ENCODE data around the gene FMN1. TPM values are rescaled to one million over a fixed set of nuclear protein-coding genes. Genes with fewer than 3 reads are reported as not detected.

The FMN1 gene
- total RNA-seq, 1 donor from 2014 or later: 4.6 TPM

GRCh38 chr15:33154351-33155166, 40.0 kb downstream of the FMN1 start:
- ATAC-seq: no peak

GRCh38 chr15:33153548-33153947, 41.0 kb downstream of the FMN1 start:
- no peak for ATAC-seq

DNA sequence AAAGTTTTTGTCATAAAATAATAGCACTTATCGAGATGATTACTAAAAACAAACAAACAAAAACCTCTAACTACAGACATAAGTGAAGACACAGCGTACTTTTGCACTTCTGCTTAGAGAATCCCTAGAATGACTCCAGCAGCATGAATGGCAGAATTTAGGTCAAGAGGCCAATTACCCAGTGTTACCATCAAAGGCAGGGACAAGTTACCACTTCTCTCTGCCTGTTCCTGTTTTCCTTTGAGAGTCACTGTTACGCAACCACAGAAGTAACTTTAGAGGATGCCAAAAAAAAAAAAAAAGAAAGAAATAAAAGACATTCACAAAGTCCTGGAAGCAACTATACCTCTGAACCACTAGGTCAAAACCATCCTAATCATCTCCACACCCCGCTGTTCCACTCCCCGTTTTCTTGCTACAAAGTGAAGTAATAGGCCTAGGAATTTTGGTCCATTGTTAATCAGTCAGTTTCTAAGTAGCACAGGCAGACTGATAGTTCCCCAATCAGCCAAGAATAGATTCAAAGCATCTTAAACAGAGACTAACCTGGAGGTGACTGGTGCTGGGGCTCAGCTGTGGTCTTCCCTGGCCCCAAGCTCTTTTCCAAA, 41.9 kb downstream of the FMN1 start:
- peak; percentile 19 for ATAC-seq

DNA sequence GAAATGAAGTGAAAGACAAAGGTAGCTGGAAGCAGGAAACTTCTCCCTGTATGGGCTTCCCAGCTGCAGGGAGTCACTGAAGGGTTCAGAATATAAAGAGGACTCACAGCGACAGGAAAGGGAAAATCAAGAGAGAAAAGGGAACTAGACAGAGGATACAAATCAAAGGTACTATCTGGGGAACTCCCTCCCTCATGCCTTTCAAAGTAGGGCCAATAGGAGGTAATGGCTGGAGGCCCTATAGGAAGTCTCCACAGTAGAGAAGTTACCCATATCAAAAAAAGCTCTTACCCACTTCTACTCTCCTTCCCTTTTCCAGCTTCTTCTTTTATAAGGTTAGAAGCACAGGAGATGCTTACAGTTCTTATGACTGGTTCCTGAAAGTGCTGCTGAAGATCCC, 43.5 kb downstream of the FMN1 start:
- ATAC-seq: no peak

DNA sequence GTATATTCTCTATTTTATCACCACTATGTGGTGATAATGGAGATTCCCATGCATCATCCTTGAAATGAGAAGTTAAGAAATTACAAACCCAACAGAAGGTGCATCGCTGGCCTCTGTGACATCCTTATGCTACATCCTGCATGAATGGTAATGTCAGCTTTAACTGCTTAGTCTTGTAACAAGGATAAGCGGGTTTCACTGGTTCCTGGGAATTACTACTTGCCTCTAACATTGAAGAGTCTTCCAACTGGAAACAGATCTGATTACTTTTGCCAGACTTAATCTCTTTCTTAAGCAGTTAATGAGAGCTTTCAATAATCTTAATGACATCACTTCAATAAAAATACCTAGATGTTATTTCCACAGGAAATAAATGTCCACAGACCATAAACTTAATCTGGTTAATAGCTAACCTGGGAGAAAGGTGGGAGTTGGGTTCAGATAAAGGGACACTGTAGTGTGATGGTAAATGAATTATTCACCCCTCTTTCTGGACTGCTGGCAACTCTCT, 44.0 kb downstream of the FMN1 start:
- no peak for ATAC-seq

- no peak for ATAC-seq
These were observed 44.6 kb downstream of the FMN1 start for GRCh38 chr15:33149919-33150318.

GRCh38 chr15:33148129-33148751, 46.3 kb downstream of the FMN1 start:
- no peak for ATAC-seq

DNA sequence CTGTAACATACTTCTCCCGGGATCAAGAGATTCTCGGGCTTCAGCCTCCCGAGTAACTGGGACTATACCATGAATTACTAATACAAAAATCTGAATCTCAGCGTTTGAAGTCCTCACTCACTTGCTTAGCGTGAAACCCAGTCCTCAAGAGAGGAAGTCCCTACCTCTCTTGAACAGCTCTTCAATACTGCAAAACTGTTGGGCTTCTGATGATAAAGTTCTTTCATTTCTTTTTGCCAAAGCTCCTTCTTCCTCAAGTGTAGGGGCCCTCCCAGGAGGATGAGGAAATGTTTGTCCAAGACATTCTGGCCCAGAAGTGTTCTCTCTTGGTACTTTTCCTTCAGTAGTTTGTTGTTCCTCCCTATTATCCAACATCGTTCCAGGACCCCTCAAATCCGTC, 48.5 kb downstream of the FMN1 start:
- ATAC-seq: no peak

DNA sequence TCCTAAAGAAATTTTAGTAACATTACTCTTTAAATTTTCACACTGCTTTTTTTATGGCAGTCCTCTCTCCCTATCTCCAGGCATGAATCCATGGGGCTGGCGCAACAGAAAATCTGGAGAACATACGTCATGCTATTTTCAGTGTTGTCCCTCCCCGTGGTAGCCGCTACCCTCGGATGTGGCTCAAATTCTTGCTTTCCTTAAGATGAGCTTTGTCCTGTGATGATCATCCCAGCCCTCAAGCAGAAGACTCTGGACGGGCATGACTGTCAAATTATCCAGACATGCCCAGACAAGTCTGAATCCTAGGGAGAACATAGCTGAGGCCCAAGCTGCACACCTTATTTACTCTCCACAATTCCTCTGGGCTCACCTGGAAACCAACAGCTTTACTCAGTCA, 49.1 kb downstream of the FMN1 start:
- ATAC-seq: peak; percentile 88

DNA sequence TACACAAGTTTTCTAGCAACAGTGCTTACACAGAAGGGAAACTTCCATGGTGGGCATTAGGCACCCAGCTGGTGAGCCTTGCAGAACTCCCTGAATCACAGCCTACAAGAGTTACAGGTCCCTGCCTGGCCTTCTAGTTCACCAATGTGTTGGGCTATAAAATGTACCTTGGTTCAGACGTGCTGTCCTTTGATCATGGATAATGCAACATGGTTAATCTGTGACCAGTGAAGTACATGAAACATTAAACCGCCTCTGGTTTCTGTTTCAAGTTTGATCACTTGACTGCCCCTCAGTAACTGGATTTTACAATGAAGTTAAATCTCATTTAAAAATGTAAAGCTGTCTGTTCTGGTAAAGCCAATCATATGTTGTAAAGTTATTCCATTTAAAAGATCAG, 51.8 kb downstream of the FMN1 start:
- ATAC-seq: no peak

GRCh38 chr15:33138000-33138399, 56.5 kb downstream of the FMN1 start:
- ATAC-seq: no peak

GRCh38 chr15:33137101-33137500, 57.4 kb downstream of the FMN1 start:
- ATAC-seq: no peak

DNA sequence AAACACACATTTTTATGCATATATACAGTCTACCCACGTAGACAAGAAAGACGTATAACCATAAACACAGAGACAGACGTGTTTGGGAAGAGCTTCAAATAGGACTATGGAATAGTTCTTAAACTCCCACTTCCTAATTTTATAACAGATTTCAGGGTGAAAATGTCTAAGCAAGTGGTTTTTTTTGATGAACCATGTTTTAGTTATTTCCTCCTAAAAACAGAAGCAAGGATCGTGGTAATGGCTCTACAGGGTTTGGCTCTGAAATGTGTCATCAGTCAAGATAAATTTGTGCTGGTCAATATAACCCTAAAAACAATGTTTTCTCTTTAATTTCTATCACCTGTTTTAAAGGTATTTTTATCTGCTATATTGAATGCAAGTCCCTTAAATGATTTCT, 58.2 kb downstream of the FMN1 start:
- ATAC-seq: no peak

- ATAC-seq: no peak
These were observed 59.1 kb downstream of the FMN1 start for GRCh38 chr15:33135355-33135781.

DNA sequence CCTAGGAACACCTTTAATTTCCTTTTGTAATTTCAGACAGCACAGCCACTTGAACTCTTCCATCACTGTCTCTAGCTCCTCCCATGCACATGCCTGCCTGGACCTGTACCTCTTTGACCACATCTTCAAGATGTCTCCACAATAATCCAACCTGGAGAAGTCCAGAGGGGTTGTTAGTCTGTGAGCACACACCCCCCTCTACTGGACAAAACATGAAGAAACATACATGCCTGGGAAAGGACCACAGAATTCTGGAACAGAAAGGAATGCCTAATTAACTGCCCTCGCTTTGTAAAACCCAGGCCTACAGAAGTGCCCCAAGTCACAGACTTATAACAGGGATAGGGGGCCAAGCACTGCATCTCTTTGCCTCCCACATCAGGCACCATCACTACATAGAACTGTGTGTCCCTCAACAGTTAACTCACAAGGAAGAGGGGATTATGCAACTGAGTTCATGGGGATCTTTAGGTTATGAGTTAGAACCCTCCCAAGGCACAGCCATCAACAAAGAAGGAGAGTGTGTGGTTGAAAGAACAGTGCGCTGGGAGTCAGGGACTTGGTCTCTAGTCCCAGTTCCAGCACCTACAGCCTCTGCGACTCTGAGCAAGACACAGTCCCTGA, 61.7 kb downstream of the FMN1 start:
- peak; percentile 98 for ATAC-seq

- no peak for ATAC-seq
These were observed 62.3 kb downstream of the FMN1 start for GRCh38 chr15:33132233-33132580.

- no peak for ATAC-seq
These were observed 62.8 kb downstream of the FMN1 start for GRCh38 chr15:33131552-33132232.

- ATAC-seq: peak; percentile 41
These were observed 67.8 kb downstream of the FMN1 start for GRCh38 chr15:33126559-33127290.

- peak; percentile 25 for ATAC-seq
These were observed 68.5 kb downstream of the FMN1 start for GRCh38 chr15:33125894-33126537.

DNA sequence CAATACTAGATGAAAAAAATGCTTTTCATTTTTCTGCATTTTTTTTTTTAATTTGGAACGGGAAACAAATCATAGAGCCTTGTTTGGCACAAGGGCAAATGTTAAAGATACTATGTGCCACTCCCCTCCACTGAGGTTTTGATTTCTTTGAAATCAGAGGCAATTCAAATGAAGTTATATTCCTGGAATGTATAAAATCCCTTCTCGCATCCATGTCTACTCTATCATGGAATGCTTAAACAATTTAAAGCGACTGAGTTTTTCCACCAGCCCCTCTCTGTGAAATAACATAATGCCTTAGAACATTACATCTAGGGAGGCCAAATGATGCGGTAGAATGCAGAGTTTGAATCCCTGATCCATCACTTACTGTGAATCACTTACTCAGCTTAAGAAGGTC, 69.7 kb downstream of the FMN1 start:
- no peak for ATAC-seq

DNA sequence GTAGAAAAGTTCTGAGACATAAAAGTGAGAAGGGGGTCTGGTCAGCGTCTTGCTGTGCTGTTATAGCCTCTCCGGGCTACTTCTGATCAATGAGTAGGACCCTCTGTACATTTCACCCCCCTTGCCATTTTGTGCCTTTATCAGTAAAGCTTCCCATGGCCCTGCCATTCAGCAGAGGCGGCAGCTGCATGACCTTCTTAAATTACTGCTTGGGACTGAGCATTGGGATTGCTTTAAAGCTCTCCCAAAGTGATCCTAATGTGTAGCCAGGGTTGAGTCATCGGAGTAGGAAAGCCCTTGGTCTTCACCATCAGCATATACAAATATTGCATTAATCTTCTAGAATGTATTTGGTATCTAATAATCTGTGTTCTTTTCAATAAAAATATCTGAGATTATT, 70.2 kb downstream of the FMN1 start:
- ATAC-seq: no peak

Data from esophagus mucosa (tissue), 1 donor.